ENCODE results near the gene ZMYM5. TPM values are rescaled to one million over a fixed set of nuclear protein-coding genes. Genes with fewer than 3 reads are reported as not detected.
"Not testable (repeated sequence)": the region's sequence is repeated elsewhere in the genome, so short reads cannot be mapped to it uniquely, and the experiment has no call there.

ZMYM5 gene
- 14.8 TPM for polyA plus RNA-seq (2013, experiment 1 of 4)
- 17.7 TPM for polyA plus RNA-seq (2013, experiment 2 of 4)
- polyA plus RNA-seq (2013, experiment 3 of 4), result 17.8 TPM
- 18.4 TPM for polyA plus RNA-seq (2013, experiment 4 of 4)

- WGBS, 2 experiments, result 0% methylated on average over 79 of the region's 79 CpGs
- Histone ChIP-seq H3K4me3 (ENCODE audit: insufficient read depth, low read depth, low read length) (peak within 1 kb of the TSS; percentile 80), H3K27me3 (ENCODE audit: control insufficient read depth, insufficient read depth, low read length, poor library complexity, severe bottlenecking) (no peaks in the 10 kb centered on the region), H3K36me3 (ENCODE audit: control insufficient read depth, insufficient read depth, low read length) (peaks cover 6% of the 10 kb centered on the region), H3K9me3 (ENCODE audit: control insufficient read depth, low read length) (no peaks in the 10 kb centered on the region), H3K4me1 (ENCODE audit: control insufficient read depth, insufficient read depth, low read length) (peaks cover 13% of the 10 kb centered on the region), H3K27ac (ENCODE audit: insufficient read depth, low read depth, low read length, poor library complexity, severe bottlenecking) (peak within 1 kb of the TSS; percentile 90)
These were observed at the start of gene ZMYM5 for GRCh38 chr13:19863323-19864023. Gene ZMYM5, minus strand, starts transcription at chr13:19863649. Its CDS starts 11,469 bp downstream, at chr13:19852180.

- no peaks in the 10 kb centered on the region for H3K36me3 ChIP-seq (ENCODE audit: control insufficient read depth, insufficient read depth, low read length)
- 89 to 92% methylated on average over 9 of the region's 9 CpGs for WGBS, 2 experiments
- H3K4me3 ChIP-seq (ENCODE audit: insufficient read depth, low read depth, low read length), result no peak overlapping the region
- H3K27me3 ChIP-seq (ENCODE audit: control insufficient read depth, insufficient read depth, low read length, poor library complexity, severe bottlenecking), result no peaks in the 10 kb centered on the region
- no peaks in the 10 kb centered on the region for H3K9me3 ChIP-seq (ENCODE audit: control insufficient read depth, low read length)
- no peak overlapping the region for H3K27ac ChIP-seq (ENCODE audit: insufficient read depth, low read depth, low read length, poor library complexity, severe bottlenecking)
- no peaks in the 10 kb centered on the region for H3K4me1 ChIP-seq (ENCODE audit: control insufficient read depth, insufficient read depth, low read length)
These were observed 47.1 kb upstream of the ZMYM5 start for GRCh38 chr13:19910336-19911072.

GRCh38 chr13:19908350-19908986, 45.0 kb upstream of the ZMYM5 start:
- Histone ChIP-seq H3K9me3 (ENCODE audit: control insufficient read depth, low read length) (no peaks in the 10 kb centered on the region), H3K27me3 (ENCODE audit: control insufficient read depth, insufficient read depth, low read length, poor library complexity, severe bottlenecking) (no peaks in the 10 kb centered on the region), H3K4me3 (ENCODE audit: insufficient read depth, low read depth, low read length) (no peak overlapping the region), H3K36me3 (ENCODE audit: control insufficient read depth, insufficient read depth, low read length) (no peaks in the 10 kb centered on the region), H3K4me1 (ENCODE audit: control insufficient read depth, insufficient read depth, low read length) (no peaks in the 10 kb centered on the region), H3K27ac (ENCODE audit: insufficient read depth, low read depth, low read length, poor library complexity, severe bottlenecking) (no peak overlapping the region)
- WGBS, 2 experiments, result 86% methylated on average over 1 of the region's 1 CpG

- not testable (repeated sequence) for H3K36me3 ChIP-seq (ENCODE audit: control insufficient read depth, insufficient read depth, low read length)
- 79 to 81% methylated on average over 9 of the region's 9 CpGs for WGBS, 2 experiments
These were observed 42.2 kb upstream of the ZMYM5 start for GRCh38 chr13:19905487-19906195.

GRCh38 chr13:19890030-19890429, 26.6 kb upstream of the ZMYM5 start:
- Histone ChIP-seq H3K27me3 (ENCODE audit: control insufficient read depth, insufficient read depth, low read length, poor library complexity, severe bottlenecking) (no peaks in the 10 kb centered on the region), H3K27ac (ENCODE audit: insufficient read depth, low read depth, low read length, poor library complexity, severe bottlenecking) (no peak overlapping the region), H3K36me3 (ENCODE audit: control insufficient read depth, insufficient read depth, low read length) (no peaks in the 10 kb centered on the region), H3K4me3 (ENCODE audit: insufficient read depth, low read depth, low read length) (no peak overlapping the region), H3K9me3 (ENCODE audit: control insufficient read depth, low read length) (no peaks in the 10 kb centered on the region), H3K4me1 (ENCODE audit: control insufficient read depth, insufficient read depth, low read length) (no peaks in the 10 kb centered on the region)
- WGBS, 2 experiments, result 91 to 96% methylated on average over 6 of the region's 6 CpGs

More at GRCh38 chr13:19905487-19906195, 42.2 kb upstream of the ZMYM5 start:
- H3K27me3 ChIP-seq (ENCODE audit: control insufficient read depth, insufficient read depth, low read length, poor library complexity, severe bottlenecking); H3K4me3 ChIP-seq (ENCODE audit: insufficient read depth, low read depth, low read length); H3K27ac ChIP-seq (ENCODE audit: insufficient read depth, low read depth, low read length, poor library complexity, severe bottlenecking); H3K9me3 ChIP-seq (ENCODE audit: control insufficient read depth, low read length); H3K4me1 ChIP-seq (ENCODE audit: control insufficient read depth, insufficient read depth, low read length): not testable (repeated sequence)

- H3K27me3 ChIP-seq (ENCODE audit: control insufficient read depth, insufficient read depth, low read length, poor library complexity, severe bottlenecking), result no peaks in the 10 kb centered on the region
- no peaks in the 10 kb centered on the region for H3K4me1 ChIP-seq (ENCODE audit: control insufficient read depth, insufficient read depth, low read length)
- WGBS, 2 experiments, result 72 to 73% methylated on average over 4 of the region's 4 CpGs
- no peaks in the 10 kb centered on the region for H3K36me3 ChIP-seq (ENCODE audit: control insufficient read depth, insufficient read depth, low read length)
- H3K4me3 ChIP-seq (ENCODE audit: insufficient read depth, low read depth, low read length), result no peak overlapping the region
- no peaks in the 10 kb centered on the region for H3K9me3 ChIP-seq (ENCODE audit: control insufficient read depth, low read length)
- no peak overlapping the region for H3K27ac ChIP-seq (ENCODE audit: insufficient read depth, low read depth, low read length, poor library complexity, severe bottlenecking)
These were observed 25.4 kb upstream of the ZMYM5 start for GRCh38 chr13:19888799-19889198.

- Histone ChIP-seq H3K27me3 (ENCODE audit: control insufficient read depth, insufficient read depth, low read length, poor library complexity, severe bottlenecking) (no peaks in the 10 kb centered on the region), H3K36me3 (ENCODE audit: control insufficient read depth, insufficient read depth, low read length) (no peaks in the 10 kb centered on the region), H3K4me3 (ENCODE audit: insufficient read depth, low read depth, low read length) (no peak overlapping the region), H3K27ac (ENCODE audit: insufficient read depth, low read depth, low read length, poor library complexity, severe bottlenecking) (no peak overlapping the region), H3K4me1 (ENCODE audit: control insufficient read depth, insufficient read depth, low read length) (no peaks in the 10 kb centered on the region), H3K9me3 (ENCODE audit: control insufficient read depth, low read length) (no peaks in the 10 kb centered on the region)
- WGBS, 2 experiments, result 89 to 90% methylated on average over 3 of the region's 3 CpGs
These were observed 18.8 kb upstream of the ZMYM5 start for GRCh38 chr13:19882231-19882630.

GRCh38 chr13:19881641-19882040, 18.2 kb upstream of the ZMYM5 start:
- Histone ChIP-seq H3K36me3 (ENCODE audit: control insufficient read depth, insufficient read depth, low read length) (no peaks in the 10 kb centered on the region), H3K27ac (ENCODE audit: insufficient read depth, low read depth, low read length, poor library complexity, severe bottlenecking) (no peak overlapping the region), H3K27me3 (ENCODE audit: control insufficient read depth, insufficient read depth, low read length, poor library complexity, severe bottlenecking) (no peaks in the 10 kb centered on the region), H3K9me3 (ENCODE audit: control insufficient read depth, low read length) (no peaks in the 10 kb centered on the region), H3K4me1 (ENCODE audit: control insufficient read depth, insufficient read depth, low read length) (no peaks in the 10 kb centered on the region), H3K4me3 (ENCODE audit: insufficient read depth, low read depth, low read length) (no peak overlapping the region)
- WGBS, 2 experiments, result 91 to 94% methylated on average over 7 of the region's 7 CpGs

GRCh38 chr13:19864746-19865309, 1.4 kb upstream of the ZMYM5 start:
- Histone ChIP-seq H3K9me3 (ENCODE audit: control insufficient read depth, low read length) (no peaks in the 10 kb centered on the region), H3K4me1 (ENCODE audit: control insufficient read depth, insufficient read depth, low read length) (peaks cover 13% of the 10 kb centered on the region), H3K4me3 (ENCODE audit: insufficient read depth, low read depth, low read length) (peak overlapping the region; percentile 80), H3K27ac (ENCODE audit: insufficient read depth, low read depth, low read length, poor library complexity, severe bottlenecking) (peak overlapping the region; percentile 85), H3K36me3 (ENCODE audit: control insufficient read depth, insufficient read depth, low read length) (no peaks in the 10 kb centered on the region), H3K27me3 (ENCODE audit: control insufficient read depth, insufficient read depth, low read length, poor library complexity, severe bottlenecking) (no peaks in the 10 kb centered on the region)
- WGBS, 2 experiments, result 58% methylated on average over 26 of the region's 26 CpGs

Data from ectodermal cell (in vitro differentiated cells).